ENCODE results near the gene RTF2. TPM values are rescaled to one million over a fixed set of nuclear protein-coding genes. Genes with fewer than 3 reads are reported as not detected.

Gene RTF2
- total and polyA plus RNA-seq, 2 donors (not counting 1 experiment from before 2014, with no cell fraction given) = 100 to 107 TPM

GRCh38 chr20:56504373-56505005, 36.1 kb downstream of the RTF2 start:
- H3K9me3 ChIP-seq (ENCODE audit: control insufficient read depth, insufficient read depth, low read depth, low read length) = no peaks in the 10 kb centered on the region
- H3K4me2 ChIP-seq (ENCODE audit: extremely low read depth, insufficient read depth, low read length) = no peak overlapping the region
- H3K79me2 ChIP-seq (ENCODE audit: control insufficient read depth, insufficient read depth, low read length) = no peaks in the 10 kb centered on the region
- TF ChIP-seq CTCF (conservative IDR thresholded peaks at IDR 0.05 in 1 of 2, IDR thresholded peaks at IDR 0.05 in 1 of 2; ENCODE audit: low read depth in 1 of 2, low read length in 2 of 2) (peak; percentile 38 to 62), EZH2 (IDR thresholded peaks at IDR 0.05; ENCODE audit: low read length, missing control alignments) (no peak)
- no peaks in the 10 kb centered on the region for H4K20me1 ChIP-seq (ENCODE audit: control insufficient read depth, extremely low read depth, insufficient read depth, low read length)
- no peaks in the 10 kb centered on the region for H3K4me1 ChIP-seq (ENCODE audit: control insufficient read depth, extremely low read depth, insufficient read depth, low read length)
- DNase-seq (ENCODE audit: low read depth in 2 of 2) = no peak
- H3K27ac ChIP-seq (ENCODE audit: insufficient read depth, low read length) = no peak overlapping the region
- H3K36me3 ChIP-seq (ENCODE audit: control insufficient read depth, insufficient read depth, low read length) = peaks cover 2% of the 10 kb centered on the region
- no peak overlapping the region for H2AFZ ChIP-seq (ENCODE audit: low read length)
- no peak overlapping the region for H3K4me3 ChIP-seq (replicated peaks in 1 of 4; ENCODE audit: control extremely low read depth in 1 of 4, insufficient read depth in 1 of 4, low read depth in 3 of 4, low read length in 4 of 4)
- H3K27me3 ChIP-seq (ENCODE audit: control insufficient read depth, insufficient read depth, low read length) = no peaks in the 10 kb centered on the region
- no peak overlapping the region for H3K9ac ChIP-seq (ENCODE audit: insufficient read depth, low read length)

- Histone ChIP-seq H3K27ac (ENCODE audit: insufficient read depth, low read length) (no peak overlapping the region), H3K79me2 (ENCODE audit: control insufficient read depth, insufficient read depth, low read length) (no peaks in the 10 kb centered on the region), H3K4me2 (ENCODE audit: extremely low read depth, insufficient read depth, low read length) (no peak overlapping the region), H3K36me3 (ENCODE audit: control insufficient read depth, insufficient read depth, low read length) (peaks cover 2% of the 10 kb centered on the region), H3K4me1 (ENCODE audit: control insufficient read depth, extremely low read depth, insufficient read depth, low read length) (no peaks in the 10 kb centered on the region), H3K9me3 (ENCODE audit: control insufficient read depth, insufficient read depth, low read depth, low read length) (no peaks in the 10 kb centered on the region), H3K4me3 (replicated peaks in 1 of 4; ENCODE audit: control extremely low read depth in 1 of 4, insufficient read depth in 1 of 4, low read depth in 3 of 4, low read length in 4 of 4) (no peak overlapping the region), H3K9ac (ENCODE audit: insufficient read depth, low read length) (no peak overlapping the region), H2AFZ (ENCODE audit: low read length) (no peak overlapping the region), H3K27me3 (ENCODE audit: control insufficient read depth, insufficient read depth, low read length) (no peaks in the 10 kb centered on the region), H4K20me1 (ENCODE audit: control insufficient read depth, extremely low read depth, insufficient read depth, low read length) (no peaks in the 10 kb centered on the region)
- TF ChIP-seq CTCF (conservative IDR thresholded peaks at IDR 0.05 in 1 of 2, IDR thresholded peaks at IDR 0.05 in 1 of 2; ENCODE audit: low read depth in 1 of 2, low read length in 2 of 2) = no peak
- TF ChIP-seq EZH2 (IDR thresholded peaks at IDR 0.05; ENCODE audit: low read length, missing control alignments) = no peak
- DNase-seq (ENCODE audit: low read depth in 2 of 2) = no peak
Measured at GRCh38 chr20:56506103-56506502, 37.7 kb downstream of the RTF2 start.

DNA sequence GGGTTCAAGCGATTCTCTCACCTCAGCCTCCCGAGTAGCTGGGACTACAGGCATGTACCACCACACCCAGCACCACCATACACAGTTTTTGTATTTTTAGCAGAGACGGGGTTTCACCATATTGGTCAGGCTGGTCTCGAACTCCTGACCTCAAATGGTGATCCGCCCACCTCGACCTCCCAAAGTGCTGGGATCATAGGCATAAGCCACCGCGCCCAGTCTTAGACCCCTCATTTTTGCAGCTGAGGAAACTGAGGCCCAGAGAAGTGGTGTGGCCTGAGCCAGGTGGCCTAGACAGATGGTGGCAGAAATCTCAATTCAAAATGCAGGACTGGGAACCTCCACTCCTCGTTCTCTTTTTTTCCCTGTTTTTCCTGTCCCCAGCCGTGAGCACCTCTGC, 43.5 kb downstream of the RTF2 start:
- Histone ChIP-seq H3K79me2 (ENCODE audit: control insufficient read depth, insufficient read depth, low read length) (no peaks in the 10 kb centered on the region), H3K27ac (ENCODE audit: insufficient read depth, low read length) (no peak overlapping the region), H3K9me3 (ENCODE audit: control insufficient read depth, insufficient read depth, low read depth, low read length) (no peaks in the 10 kb centered on the region), H3K9ac (ENCODE audit: insufficient read depth, low read length) (no peak overlapping the region), H3K36me3 (ENCODE audit: control insufficient read depth, insufficient read depth, low read length) (peaks cover 6% of the 10 kb centered on the region), H3K4me3 (replicated peaks in 1 of 4; ENCODE audit: control extremely low read depth in 1 of 4, insufficient read depth in 1 of 4, low read depth in 3 of 4, low read length in 4 of 4) (no peak overlapping the region), H3K4me1 (ENCODE audit: control insufficient read depth, extremely low read depth, insufficient read depth, low read length) (no peaks in the 10 kb centered on the region), H3K27me3 (ENCODE audit: control insufficient read depth, insufficient read depth, low read length) (no peaks in the 10 kb centered on the region), H2AFZ (ENCODE audit: low read length) (no peak overlapping the region), H4K20me1 (ENCODE audit: control insufficient read depth, extremely low read depth, insufficient read depth, low read length) (no peaks in the 10 kb centered on the region), H3K4me2 (ENCODE audit: extremely low read depth, insufficient read depth, low read length) (no peak overlapping the region)
- DNase-seq (ENCODE audit: low read depth in 2 of 2) = no peak
- TF ChIP-seq EZH2 (IDR thresholded peaks at IDR 0.05; ENCODE audit: low read length, missing control alignments) (no peak), CTCF (conservative IDR thresholded peaks at IDR 0.05 in 1 of 2, IDR thresholded peaks at IDR 0.05 in 1 of 2; ENCODE audit: low read depth in 1 of 2, low read length in 2 of 2) (no peak)
